Measurements from ENCODE around the gene APC.
A peak's percentile ranks its signal among the peaks of the same experiment; 100 is the strongest.

Gene APC

GRCh38 chr5:112717506-112718082 is 20.1 kb upstream of the APC start:
- FAIRE-seq, result peak; percentile 8

GRCh38 chr5:112718344-112718743 is 19.3 kb upstream of the APC start:
- FAIRE-seq, result no peak

DNA sequence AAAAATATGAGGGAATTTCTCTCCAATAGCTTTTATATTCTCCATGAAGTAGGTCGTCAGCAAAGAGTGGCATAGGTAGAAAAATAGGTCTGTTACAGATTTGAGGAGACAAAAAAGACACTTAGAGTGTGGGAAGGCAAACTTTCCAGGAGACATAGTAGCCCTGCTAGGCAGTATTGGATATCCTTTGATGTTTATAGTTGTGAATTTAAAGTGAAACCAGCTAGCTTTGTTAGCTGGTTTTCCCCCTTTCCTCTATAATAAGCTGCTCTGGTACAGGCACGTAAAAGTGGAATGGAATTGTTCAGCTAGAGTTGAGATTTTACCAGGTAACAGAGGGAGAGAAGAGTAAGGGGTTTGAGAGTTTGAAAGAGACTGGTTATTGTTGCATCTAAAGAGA is 17.1 kb upstream of the APC start:
- FAIRE-seq, result no peak

GRCh38 chr5:112724901-112725300 is 12.8 kb upstream of the APC start:
- no peak for FAIRE-seq

DNA sequence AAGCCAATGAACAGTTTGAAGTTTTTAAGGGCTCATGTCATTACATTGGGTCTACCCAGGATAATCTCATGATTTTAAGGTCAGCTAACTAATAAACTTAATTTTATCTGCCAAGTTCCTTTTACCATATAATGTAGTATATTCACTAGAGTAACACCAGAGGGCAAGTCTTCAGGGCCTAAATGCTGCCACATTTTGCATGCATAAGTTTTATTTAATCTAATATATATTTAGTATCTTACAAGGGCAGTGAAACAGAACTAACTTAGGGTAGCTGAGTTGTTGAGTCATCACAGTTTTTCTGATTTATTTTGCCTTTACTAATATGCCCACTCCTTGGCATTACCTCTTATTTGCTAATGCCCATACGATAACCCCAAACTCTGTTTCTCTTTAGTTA is 8.1 kb upstream of the APC start:
- no peak for FAIRE-seq

- no peak for FAIRE-seq
These were observed 5.6 kb upstream of the APC start for GRCh38 chr5:112732131-112732530.

DNA sequence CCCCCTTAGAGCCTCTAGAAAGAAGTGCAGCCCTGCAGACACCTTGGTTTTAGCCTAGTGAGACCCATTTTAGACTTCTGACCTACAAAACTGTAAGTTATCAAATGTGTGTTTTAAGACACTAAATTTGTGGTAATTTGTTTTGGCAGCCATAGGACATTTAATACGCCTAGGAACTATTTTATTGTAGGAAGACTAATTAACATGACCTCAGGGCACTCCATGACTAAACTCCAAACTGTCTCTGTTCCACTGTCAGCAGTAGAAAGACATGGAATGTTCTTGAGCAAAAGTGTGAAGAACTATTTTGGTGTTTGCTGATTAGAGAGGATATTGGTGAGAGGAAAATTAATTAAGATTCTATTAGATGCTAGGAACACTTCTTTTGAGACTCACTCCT is 4.1 kb upstream of the APC start:
- FAIRE-seq, result no peak

- no peak for FAIRE-seq
These were observed 3.1 kb upstream of the APC start for GRCh38 chr5:112734597-112734996.

DNA sequence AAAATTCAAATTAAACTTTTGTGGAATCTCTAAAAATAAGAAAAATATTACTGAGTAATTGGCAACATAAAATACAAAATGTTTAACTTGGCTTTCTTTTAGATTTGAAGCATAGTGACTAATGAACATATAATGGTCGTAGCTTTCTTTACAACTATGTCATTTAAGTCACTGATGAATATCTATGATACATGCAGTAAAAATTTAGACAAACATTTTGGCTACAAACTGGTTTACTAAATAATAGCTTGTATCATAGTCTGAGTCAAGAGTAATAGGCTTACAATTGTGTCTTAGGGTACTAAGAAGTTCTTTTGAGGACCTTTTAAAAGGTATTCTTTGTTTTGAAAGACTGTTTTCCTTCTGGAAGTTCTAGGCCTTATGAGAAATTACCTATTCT is 2.0 kb upstream of the APC start:
- peak; percentile 68 for FAIRE-seq

DNA sequence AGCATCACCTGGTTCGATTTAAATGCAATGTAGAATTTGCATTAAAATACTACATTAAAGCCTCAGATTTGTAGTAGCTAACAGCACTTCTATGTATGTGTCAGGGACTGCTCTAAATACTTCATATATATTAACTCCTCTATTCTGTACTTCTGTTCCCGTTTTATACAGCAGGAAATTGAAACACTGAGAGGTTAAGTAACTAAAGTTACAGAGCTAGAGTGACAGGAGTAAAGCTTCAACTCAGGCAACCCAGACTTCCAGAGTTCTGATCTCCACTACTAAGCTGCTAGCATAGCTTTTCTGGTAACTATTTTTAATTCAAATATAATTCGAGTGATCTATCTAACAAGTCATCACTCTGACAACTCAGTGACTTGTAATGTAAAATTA is 619 bp upstream of the APC start:
- peak; percentile 3 for FAIRE-seq

DNA sequence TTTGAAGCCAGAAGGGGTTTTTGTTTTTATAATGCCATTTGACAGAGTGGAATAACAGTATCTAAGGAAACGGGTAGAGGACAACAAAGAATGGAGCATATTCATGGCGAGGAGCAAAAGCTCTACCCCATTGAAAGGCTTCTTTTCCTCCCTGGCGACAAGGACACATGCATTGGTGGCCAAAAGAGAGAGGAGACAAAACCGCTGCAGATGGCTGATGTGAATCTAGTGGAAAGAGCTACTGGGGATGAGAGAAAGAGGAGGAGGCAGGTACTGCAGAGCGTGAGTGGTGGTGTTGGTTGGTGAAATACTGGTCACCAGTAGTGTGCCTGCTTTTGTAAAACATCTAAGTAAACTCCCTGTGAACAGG is 491 bp downstream of the APC start:
- FAIRE-seq, result no peak

DNA sequence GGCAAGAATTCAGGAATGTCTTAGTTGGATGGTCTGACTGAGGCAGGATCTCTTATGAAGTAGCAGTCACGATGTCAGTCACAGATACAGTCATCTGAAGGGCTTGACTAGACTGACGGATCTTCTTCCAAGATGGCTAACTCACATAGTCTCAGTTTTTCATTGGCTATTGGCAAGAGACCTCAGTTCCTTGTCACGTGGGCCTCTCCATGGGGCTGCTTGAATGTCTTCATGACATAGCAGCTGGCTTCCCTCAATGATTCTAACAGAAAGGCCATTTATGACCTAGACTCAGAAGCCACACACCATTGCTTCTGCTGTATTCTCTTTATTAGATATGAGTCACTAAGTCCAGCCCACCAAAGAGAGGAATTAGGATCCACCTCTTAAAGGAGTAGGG is 4.7 kb downstream of the APC start:
- no peak for FAIRE-seq

GRCh38 chr5:112743631-112744030 is 5.9 kb downstream of the APC start:
- no peak for FAIRE-seq

GRCh38 chr5:112752335-112752734 is 14.7 kb downstream of the APC start:
- no peak for FAIRE-seq

DNA sequence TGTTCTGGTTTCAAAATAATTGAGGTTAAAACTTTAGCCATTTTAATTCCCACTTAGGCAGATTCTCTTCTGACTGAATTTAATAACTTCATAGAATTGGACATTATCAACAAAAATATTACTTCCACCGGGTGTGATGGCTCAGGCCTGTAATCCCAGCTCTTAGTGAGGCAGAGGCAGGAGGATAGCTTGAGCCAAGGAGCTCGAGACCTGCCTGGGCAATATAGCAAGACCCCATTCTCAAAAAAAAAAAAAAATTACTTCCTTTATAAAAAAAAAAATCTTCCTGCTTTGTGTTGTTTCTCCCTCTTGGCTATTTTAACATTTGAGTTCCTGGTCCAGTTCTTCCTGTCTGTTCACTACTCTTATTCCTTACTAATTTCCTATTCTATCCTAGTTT is 18.0 kb downstream of the APC start:
- no peak for FAIRE-seq

DNA sequence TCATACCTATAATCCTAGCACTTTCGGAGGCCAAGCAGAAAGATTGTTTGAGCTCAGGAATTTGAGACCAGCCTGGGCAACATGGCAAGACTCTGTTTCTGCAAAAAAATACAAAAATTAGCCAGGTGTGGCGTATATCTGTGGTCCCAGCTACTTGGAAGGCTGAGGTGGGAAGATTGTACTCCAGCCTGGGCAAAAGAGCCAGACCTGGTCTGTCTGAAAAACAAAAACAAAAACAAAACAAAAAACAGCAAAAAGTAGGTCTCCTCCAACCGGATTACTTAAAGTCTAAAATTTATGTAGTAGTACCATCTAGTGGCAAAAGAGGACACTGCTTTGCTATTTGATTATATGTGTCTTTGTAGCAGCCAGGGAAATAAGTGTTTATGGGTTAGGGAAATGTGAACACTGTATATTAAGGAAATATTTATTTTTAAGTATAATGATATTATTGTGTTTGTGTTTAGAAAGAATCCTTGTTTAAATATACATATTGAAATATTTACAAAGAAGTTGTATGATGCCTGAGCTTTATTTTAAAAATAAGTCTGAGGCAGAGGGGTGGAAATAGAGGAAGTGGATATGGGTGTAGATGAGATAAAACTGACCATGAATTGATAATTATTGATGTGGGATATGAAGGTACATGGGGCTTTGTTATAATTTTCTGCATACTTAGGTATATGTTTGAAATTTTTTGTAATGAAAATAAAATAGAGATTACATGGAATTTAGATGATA is 20.0 kb downstream of the APC start:
- peak; percentile 98 for FAIRE-seq

DNA sequence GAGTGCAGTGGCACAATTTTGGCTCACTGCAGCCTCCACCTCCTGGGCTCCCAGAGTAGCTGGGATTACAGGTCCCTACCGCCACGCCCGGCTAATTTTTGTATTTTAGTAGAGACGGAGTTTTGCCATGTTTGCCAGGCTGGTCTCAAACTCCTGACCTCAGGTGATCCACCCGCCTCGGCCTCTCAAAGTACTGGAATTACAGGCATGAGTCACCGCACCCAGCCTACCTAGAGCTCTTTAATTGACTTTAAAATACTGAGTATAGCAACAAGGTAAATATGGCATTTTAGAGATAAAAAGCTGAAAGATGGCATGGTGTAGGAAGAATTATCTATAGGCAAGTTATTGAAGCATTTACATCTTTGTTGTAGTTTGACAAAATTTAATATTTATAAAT is 21.0 kb downstream of the APC start:
- no peak for FAIRE-seq

GRCh38 chr5:112762113-112762810 is 24.6 kb downstream of the APC start:
- FAIRE-seq, result no peak

DNA sequence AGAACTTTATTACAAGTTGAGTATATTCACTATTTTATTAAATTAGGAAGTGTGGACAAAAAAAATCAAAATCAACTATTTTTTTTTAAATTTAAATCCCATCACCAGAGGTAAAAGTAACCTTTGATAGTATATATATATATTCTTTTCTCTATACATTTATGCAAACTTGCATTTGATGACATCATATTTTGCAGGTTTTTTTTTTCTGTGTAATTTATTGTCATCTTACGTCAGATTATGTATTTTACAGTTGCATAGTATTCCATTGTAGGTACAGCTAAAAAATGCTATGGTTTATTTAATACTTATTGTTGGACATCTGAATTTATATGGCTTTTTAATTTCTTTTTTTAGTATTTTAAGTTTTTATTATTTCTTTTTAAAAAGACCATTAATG is 25.5 kb downstream of the APC start:
- peak; percentile 90 for FAIRE-seq

GRCh38 chr5:112772124-112772523 is 34.4 kb downstream of the APC start:
- no peak for FAIRE-seq

DNA sequence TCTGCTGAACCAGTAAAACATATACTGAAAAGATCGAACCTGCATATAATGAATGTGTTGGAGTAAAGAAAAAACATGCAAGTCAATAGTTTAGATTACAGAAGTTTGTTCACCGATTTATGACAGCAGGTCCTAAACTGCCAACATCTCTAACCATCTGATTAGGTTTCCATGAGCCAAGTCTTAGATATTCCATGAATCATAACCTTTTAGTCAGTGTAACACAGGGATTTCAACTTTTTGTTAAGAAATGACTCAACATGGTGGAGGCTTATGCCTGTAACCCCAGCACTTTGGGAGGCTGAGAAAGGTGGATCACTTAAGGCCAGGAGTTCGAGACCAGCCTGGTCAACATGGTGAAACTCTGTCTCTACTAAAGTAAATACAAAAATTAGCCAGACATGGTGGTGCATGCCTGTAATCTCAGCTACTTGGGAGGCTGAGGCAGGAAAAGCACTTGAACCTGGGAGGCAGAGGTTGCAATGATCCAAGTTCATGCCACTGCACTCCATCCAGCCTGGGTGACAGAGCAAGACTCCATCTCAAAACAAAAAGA is 38.7 kb downstream of the APC start:
- FAIRE-seq, result no peak

DNA sequence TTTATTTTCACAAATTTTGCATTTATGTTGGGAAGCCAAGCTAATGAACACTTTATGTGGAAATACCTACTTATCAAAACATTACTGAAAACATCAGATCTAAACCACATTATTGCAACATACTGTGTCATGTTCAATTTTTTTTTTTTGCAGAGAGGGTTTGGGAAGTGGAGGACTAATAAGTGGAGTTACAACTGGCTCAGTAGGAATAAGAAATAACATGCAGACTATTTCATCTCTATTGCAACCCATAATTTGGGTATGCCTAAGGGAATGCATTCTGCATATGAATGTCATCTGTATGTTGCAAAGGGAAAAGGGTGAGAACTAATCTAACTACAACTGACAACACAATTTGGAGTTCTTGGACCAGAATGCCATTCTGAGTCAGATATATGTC is 41.8 kb downstream of the APC start:
- FAIRE-seq, result no peak

- no peak for FAIRE-seq
These were observed 47.0 kb downstream of the APC start for GRCh38 chr5:112784726-112785125.

GRCh38 chr5:112787261-112787660 is 49.6 kb downstream of the APC start:
- FAIRE-seq, result no peak

Data from G401.6 (cell line).